Measurements from ENCODE around the gene LPO. TPM values are rescaled to one million over a fixed set of nuclear protein-coding genes. Genes with fewer than 3 reads are reported as not detected.

LPO gene
- total and polyA plus RNA-seq, 4 donors: 0.15 to 0.26 TPM; not detected in 2

- 82% methylated on average over 3 of the region's 3 CpGs for WGBS, 2 donors
These were observed 10.7 kb upstream of the LPO start for GRCh38 chr17:58227733-58228132.

GRCh38 chr17:58228679-58229078 lies 9.7 kb upstream of the LPO start:
- H3K9me3 ChIP-seq (ENCODE audit: control insufficient read depth in 4 of 4, insufficient read depth in 3 of 4, low read length in 3 of 4): no peaks in the 10 kb centered on the region
- H3K36me3 ChIP-seq (ENCODE audit: control insufficient read depth in 4 of 4, insufficient read depth in 4 of 4, low read length in 4 of 4): no peaks in the 10 kb centered on the region
- H3K4me1 ChIP-seq (ENCODE audit: control insufficient read depth in 5 of 5, insufficient read depth in 5 of 5, low read length in 5 of 5): no peaks in the 10 kb centered on the region
- no peak overlapping the region for H3K27ac ChIP-seq (ENCODE audit: low read depth in 1 of 2, low read length in 1 of 2)
- WGBS, 2 donors: 41 to 50% methylated on average over 3 of the region's 3 CpGs
- H3K9ac ChIP-seq (ENCODE audit: insufficient read depth in 1 of 2, low read length in 2 of 2): no peak overlapping the region
- H3K4me3 ChIP-seq: no peak overlapping the region
- TF ChIP-seq CTCF (IDR thresholded peaks at IDR 0.05; ENCODE audit: control extremely low read depth, extremely low read depth): no peak
- peaks cover 2 to 38% (median 4%) of the 10 kb centered on the region in 3 donors for H3K27me3 ChIP-seq (ENCODE audit: control insufficient read depth in 3 of 3, insufficient read depth in 3 of 3, low read length in 2 of 3)
- no peak for DNase-seq
- ATAC-seq (ENCODE audit: insufficient read depth, low FRiP score): no peak

More at GRCh38 chr17:58227733-58228132, 10.7 kb upstream of the LPO start:
- peaks cover 0 to 32% (median 4%) of the 10 kb centered on the region in 3 donors for H3K27me3 ChIP-seq (ENCODE audit: control insufficient read depth in 3 of 3, insufficient read depth in 3 of 3, low read length in 2 of 3)
- no peaks in the 10 kb centered on the region for H3K4me1 ChIP-seq (ENCODE audit: control insufficient read depth in 5 of 5, insufficient read depth in 5 of 5, low read length in 5 of 5)
- no peak overlapping the region for H3K9ac ChIP-seq (ENCODE audit: insufficient read depth in 1 of 2, low read length in 2 of 2)
- H3K27ac ChIP-seq (ENCODE audit: low read depth in 1 of 2, low read length in 1 of 2): no peak overlapping the region
- no peak overlapping the region for H3K4me3 ChIP-seq
- DNase-seq: no peak
- no peaks in the 10 kb centered on the region for H3K9me3 ChIP-seq (ENCODE audit: control insufficient read depth in 4 of 4, insufficient read depth in 3 of 4, low read length in 3 of 4)
- no peaks in the 10 kb centered on the region for H3K36me3 ChIP-seq (ENCODE audit: control insufficient read depth in 4 of 4, insufficient read depth in 4 of 4, low read length in 4 of 4)
- ATAC-seq (ENCODE audit: insufficient read depth, low FRiP score): no peak
- no peak for TF ChIP-seq CTCF (IDR thresholded peaks at IDR 0.05; ENCODE audit: control extremely low read depth, extremely low read depth)

GRCh38 chr17:58229384-58229783 lies 9.0 kb upstream of the LPO start:
- TF ChIP-seq CTCF (IDR thresholded peaks at IDR 0.05; ENCODE audit: control extremely low read depth, extremely low read depth): no peak
- no peak for ATAC-seq (ENCODE audit: insufficient read depth, low FRiP score)
- Histone ChIP-seq H3K9ac (ENCODE audit: insufficient read depth in 1 of 2, low read length in 2 of 2) (no peak overlapping the region), H3K4me1 (ENCODE audit: control insufficient read depth in 5 of 5, insufficient read depth in 5 of 5, low read length in 5 of 5) (no peaks in the 10 kb centered on the region), H3K4me3 (no peak overlapping the region), H3K27me3 (ENCODE audit: control insufficient read depth in 3 of 3, insufficient read depth in 3 of 3, low read length in 2 of 3) (peaks cover 4 to 43% (median 5%) of the 10 kb centered on the region in 3 donors), H3K36me3 (ENCODE audit: control insufficient read depth in 4 of 4, insufficient read depth in 4 of 4, low read length in 4 of 4) (no peaks in the 10 kb centered on the region), H3K9me3 (ENCODE audit: control insufficient read depth in 4 of 4, insufficient read depth in 3 of 4, low read length in 3 of 4) (no peaks in the 10 kb centered on the region), H3K27ac (ENCODE audit: low read depth in 1 of 2, low read length in 1 of 2) (no peak overlapping the region)
- DNase-seq: no peak
- WGBS, 2 donors: 59 to 94% methylated on average over 1 of the region's 1 CpG

- no peaks in the 10 kb centered on the region for H3K4me1 ChIP-seq (ENCODE audit: control insufficient read depth in 5 of 5, insufficient read depth in 5 of 5, low read length in 5 of 5)
- H3K9ac ChIP-seq (ENCODE audit: insufficient read depth in 1 of 2, low read length in 2 of 2): no peak overlapping the region
- no peak overlapping the region for H3K4me3 ChIP-seq
- TF ChIP-seq CTCF (IDR thresholded peaks at IDR 0.05; ENCODE audit: control extremely low read depth, extremely low read depth): no peak
- no peak for DNase-seq
- H3K9me3 ChIP-seq (ENCODE audit: control insufficient read depth in 4 of 4, insufficient read depth in 3 of 4, low read length in 3 of 4): no peaks in the 10 kb centered on the region
- H3K27me3 ChIP-seq (ENCODE audit: control insufficient read depth in 3 of 3, insufficient read depth in 3 of 3, low read length in 2 of 3): peaks cover 4 to 48% (median 5%) of the 10 kb centered on the region in 3 donors
- 95% methylated on average over 4 of the region's 4 CpGs for WGBS, 2 donors
- ATAC-seq (ENCODE audit: insufficient read depth, low FRiP score): no peak
- no peaks in the 10 kb centered on the region for H3K36me3 ChIP-seq (ENCODE audit: control insufficient read depth in 4 of 4, insufficient read depth in 4 of 4, low read length in 4 of 4)
- no peak overlapping the region for H3K27ac ChIP-seq (ENCODE audit: low read depth in 1 of 2, low read length in 1 of 2)
These were observed 8.5 kb upstream of the LPO start for GRCh38 chr17:58229881-58230280.

Data from lung (tissue), 12 donors.